Measurements from ENCODE around the gene CDR2. TPM values are rescaled to one million over a fixed set of nuclear protein-coding genes. Genes with fewer than 3 reads are reported as not detected.
A peak's percentile ranks its signal among the peaks of the same experiment; 100 is the strongest.
"Not testable (repeated sequence)": the region's sequence is repeated elsewhere in the genome, so short reads cannot be mapped to it uniquely, and the experiment has no call there.

The CDR2 gene
- 42.9 and 46.8 TPM in 2 replicates for total RNA-seq

- intact Hi-C loops (cut with micrococcal nuclease): loop anchor here (1.0 to 5.0 kb wide), 3 partner anchors 21 to 422 kb away; partner anchors contain the start of gene UQCRC2
- H3K4me1 Mint-ChIP-seq (ENCODE audit: low read depth): peaks cover 36% of the 10 kb centered on the region
- peak within 1 kb of the TSS; percentile 93 for H3K27ac Mint-ChIP-seq
- peak within 1 kb of the TSS; percentile 95 for H3K4me3 Mint-ChIP-seq (ENCODE audit: low read depth)
- peaks cover 5% of the 10 kb centered on the region for H3K27me3 Mint-ChIP-seq (ENCODE audit: low read depth)
- no peaks in the 10 kb centered on the region for H3K9me3 Mint-ChIP-seq
- peak; percentile 98 for DNase-seq (ENCODE audit: low spot score)
- peaks cover 30% of the 10 kb centered on the region for H3K36me3 Mint-ChIP-seq (ENCODE audit: low read depth)
These were observed at the start of gene CDR2 for GRCh38 chr16:22374311-22375116. Gene CDR2 (minus strand): TSS chr16:22374619. CDS start chr16:22374309, 310 bp downstream.

DNA sequence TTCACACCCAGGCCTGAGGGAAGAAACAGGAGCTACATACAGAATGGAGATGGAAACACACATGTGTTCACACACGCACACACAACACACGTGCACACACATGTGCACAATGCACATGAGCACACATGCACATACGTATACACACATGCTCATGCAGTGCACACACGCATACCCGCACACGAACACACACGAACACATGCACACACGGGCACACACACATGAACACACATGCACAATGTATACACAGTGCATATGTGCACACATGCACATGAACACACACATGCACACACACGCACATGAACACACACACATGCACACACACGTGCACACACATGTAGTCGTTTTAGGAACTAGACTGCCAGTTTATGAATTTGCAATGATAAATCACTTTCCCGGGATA is 49.3 kb upstream of the CDR2 start:
- Mint-ChIP-seq H3K36me3 (ENCODE audit: low read depth) (peaks cover 57% of the 10 kb centered on the region), H3K4me3 (ENCODE audit: low read depth) (no peak overlapping the region), H3K27me3 (ENCODE audit: low read depth) (no peaks in the 10 kb centered on the region), H3K9me3 (no peaks in the 10 kb centered on the region), H3K4me1 (ENCODE audit: low read depth) (no peaks in the 10 kb centered on the region), H3K27ac (no peak overlapping the region)
- DNase-seq (ENCODE audit: low spot score): no peak
- intact Hi-C loops (cut with micrococcal nuclease): no loop called here

- H3K4me1 Mint-ChIP-seq (ENCODE audit: low read depth): no peaks in the 10 kb centered on the region
- no peaks in the 10 kb centered on the region for H3K27me3 Mint-ChIP-seq (ENCODE audit: low read depth)
- H3K9me3 Mint-ChIP-seq: no peaks in the 10 kb centered on the region
- peaks cover 53% of the 10 kb centered on the region for H3K36me3 Mint-ChIP-seq (ENCODE audit: low read depth)
- H3K27ac Mint-ChIP-seq: no peak overlapping the region
- no peak overlapping the region for H3K4me3 Mint-ChIP-seq (ENCODE audit: low read depth)
- no peak for DNase-seq (ENCODE audit: low spot score)
- intact Hi-C loops (cut with micrococcal nuclease): no loop called here
These were observed 46.7 kb upstream of the CDR2 start for GRCh38 chr16:22421136-22421535.

GRCh38 chr16:22420606-22421135 is 46.3 kb upstream of the CDR2 start:
- intact Hi-C loops (cut with micrococcal nuclease): no loop called here
- peaks cover 53% of the 10 kb centered on the region for H3K36me3 Mint-ChIP-seq (ENCODE audit: low read depth)
- no peaks in the 10 kb centered on the region for H3K4me1 Mint-ChIP-seq (ENCODE audit: low read depth)
- no peak overlapping the region for H3K27ac Mint-ChIP-seq
- no peak for DNase-seq (ENCODE audit: low spot score)
- no peak overlapping the region for H3K4me3 Mint-ChIP-seq (ENCODE audit: low read depth)
- no peaks in the 10 kb centered on the region for H3K27me3 Mint-ChIP-seq (ENCODE audit: low read depth)
- no peaks in the 10 kb centered on the region for H3K9me3 Mint-ChIP-seq

DNA sequence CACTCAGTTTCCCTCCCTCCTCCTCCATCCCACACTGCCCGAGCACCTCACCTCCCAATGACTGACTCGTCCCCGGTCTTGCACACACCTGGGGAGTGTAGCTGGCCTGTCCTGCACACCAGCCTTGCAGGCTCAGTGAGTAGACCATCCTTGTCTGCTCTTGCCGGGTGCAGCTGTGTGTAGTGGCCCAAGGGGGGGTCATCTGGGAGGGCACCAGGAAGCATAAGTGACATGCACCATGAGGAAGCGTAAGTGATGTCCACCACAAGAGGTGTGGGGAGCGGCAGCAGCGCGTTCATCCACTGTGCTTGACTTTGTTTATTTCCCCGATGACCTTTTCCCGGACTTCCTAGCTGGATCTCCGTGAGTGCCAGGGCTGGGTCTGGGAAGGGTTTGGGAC is 45.5 kb upstream of the CDR2 start:
- Mint-ChIP-seq H3K4me3 (ENCODE audit: low read depth) (no peak overlapping the region), H3K27ac (no peak overlapping the region), H3K27me3 (ENCODE audit: low read depth) (no peaks in the 10 kb centered on the region), H3K4me1 (ENCODE audit: low read depth) (no peaks in the 10 kb centered on the region), H3K36me3 (ENCODE audit: low read depth) (peaks cover 52% of the 10 kb centered on the region), H3K9me3 (no peaks in the 10 kb centered on the region)
- DNase-seq (ENCODE audit: low spot score): no peak
- intact Hi-C loops (cut with micrococcal nuclease): no loop called here

DNA sequence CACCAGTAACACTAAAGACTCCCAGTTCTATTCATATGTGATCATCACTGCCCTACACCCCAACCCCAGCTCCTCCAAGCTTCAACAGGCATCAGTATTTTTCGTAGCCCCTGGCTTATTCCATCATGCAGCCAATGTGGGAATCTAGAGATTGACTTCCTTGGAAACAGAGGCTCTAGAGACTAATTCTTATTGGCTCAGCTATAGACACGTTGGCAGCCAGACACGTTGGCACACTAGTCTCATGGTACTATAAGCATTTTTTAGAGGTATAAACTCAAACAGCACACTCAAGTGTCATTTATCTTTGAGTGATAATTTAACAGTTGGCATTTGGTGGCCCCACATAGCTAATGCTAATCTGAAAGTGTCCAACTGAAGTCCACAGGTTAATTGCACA is 44.4 kb upstream of the CDR2 start:
- intact Hi-C loops (cut with micrococcal nuclease): no loop called here
- H3K36me3 Mint-ChIP-seq (ENCODE audit: low read depth): peaks cover 44% of the 10 kb centered on the region
- no peaks in the 10 kb centered on the region for H3K27me3 Mint-ChIP-seq (ENCODE audit: low read depth)
- no peaks in the 10 kb centered on the region for H3K9me3 Mint-ChIP-seq
- H3K4me1 Mint-ChIP-seq (ENCODE audit: low read depth): no peaks in the 10 kb centered on the region
- DNase-seq (ENCODE audit: low spot score): no peak
- no peak overlapping the region for H3K4me3 Mint-ChIP-seq (ENCODE audit: low read depth)
- H3K27ac Mint-ChIP-seq: no peak overlapping the region

DNA sequence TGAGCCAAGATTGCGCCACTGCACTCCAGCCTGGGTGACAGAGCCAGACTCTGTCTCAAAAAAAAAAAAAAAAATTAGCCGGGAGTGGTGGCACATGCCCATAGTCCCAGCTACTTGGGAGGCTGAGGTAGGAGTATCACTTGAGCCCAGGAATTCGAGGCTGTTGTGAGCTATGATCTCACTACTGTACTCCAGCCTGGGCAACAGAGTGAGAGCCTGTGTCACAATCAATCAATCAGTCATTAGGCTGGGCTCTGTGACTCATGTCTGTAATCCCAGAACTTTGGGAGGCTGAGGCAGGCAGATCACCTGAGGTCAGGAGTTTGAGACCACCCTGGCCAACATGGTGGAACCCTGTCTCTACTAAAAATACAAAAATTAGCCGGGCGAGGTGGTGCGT is 43.4 kb upstream of the CDR2 start:
- DNase-seq (ENCODE audit: low spot score); H3K4me1 Mint-ChIP-seq (ENCODE audit: low read depth); H3K27me3 Mint-ChIP-seq (ENCODE audit: low read depth); H3K9me3 Mint-ChIP-seq; H3K4me3 Mint-ChIP-seq (ENCODE audit: low read depth); H3K27ac Mint-ChIP-seq; intact Hi-C loops (cut with micrococcal nuclease): not testable (repeated sequence)
- peaks cover 44% of the 10 kb centered on the region for H3K36me3 Mint-ChIP-seq (ENCODE audit: low read depth)

- intact Hi-C loops (cut with micrococcal nuclease): no loop called here
- peaks cover 43% of the 10 kb centered on the region for H3K36me3 Mint-ChIP-seq (ENCODE audit: low read depth)
- DNase-seq (ENCODE audit: low spot score): no peak
- H3K4me3 Mint-ChIP-seq (ENCODE audit: low read depth): no peak overlapping the region
- H3K4me1 Mint-ChIP-seq (ENCODE audit: low read depth): no peaks in the 10 kb centered on the region
- H3K27me3 Mint-ChIP-seq (ENCODE audit: low read depth): no peaks in the 10 kb centered on the region
- H3K27ac Mint-ChIP-seq: no peak overlapping the region
- no peaks in the 10 kb centered on the region for H3K9me3 Mint-ChIP-seq
These were observed 42.6 kb upstream of the CDR2 start for GRCh38 chr16:22417019-22417418.

DNA sequence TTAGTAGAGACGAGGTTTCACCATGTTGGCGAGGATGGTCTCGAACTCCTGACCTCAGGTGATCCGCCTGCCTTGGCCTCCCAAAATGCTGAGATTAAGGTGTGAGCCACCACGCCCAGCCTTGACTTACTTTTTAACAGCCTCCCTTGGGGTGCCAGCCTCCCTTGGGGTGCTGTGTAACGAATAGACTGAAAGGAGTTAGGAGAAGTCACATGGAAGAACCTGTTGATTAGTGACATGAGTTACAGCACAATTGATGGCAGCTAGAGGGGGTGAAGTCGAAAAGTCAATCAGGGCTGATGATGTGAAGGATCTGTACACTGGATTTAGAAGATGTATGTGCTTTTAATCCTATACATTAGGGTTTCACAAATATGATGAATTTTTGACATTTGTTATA is 39.4 kb upstream of the CDR2 start:
- H3K27me3 Mint-ChIP-seq (ENCODE audit: low read depth): no peaks in the 10 kb centered on the region
- intact Hi-C loops (cut with micrococcal nuclease): no loop called here
- no peaks in the 10 kb centered on the region for H3K4me1 Mint-ChIP-seq (ENCODE audit: low read depth)
- no peak overlapping the region for H3K4me3 Mint-ChIP-seq (ENCODE audit: low read depth)
- peaks cover 18% of the 10 kb centered on the region for H3K36me3 Mint-ChIP-seq (ENCODE audit: low read depth)
- H3K27ac Mint-ChIP-seq: no peak overlapping the region
- no peaks in the 10 kb centered on the region for H3K9me3 Mint-ChIP-seq
- DNase-seq (ENCODE audit: low spot score): no peak

DNA sequence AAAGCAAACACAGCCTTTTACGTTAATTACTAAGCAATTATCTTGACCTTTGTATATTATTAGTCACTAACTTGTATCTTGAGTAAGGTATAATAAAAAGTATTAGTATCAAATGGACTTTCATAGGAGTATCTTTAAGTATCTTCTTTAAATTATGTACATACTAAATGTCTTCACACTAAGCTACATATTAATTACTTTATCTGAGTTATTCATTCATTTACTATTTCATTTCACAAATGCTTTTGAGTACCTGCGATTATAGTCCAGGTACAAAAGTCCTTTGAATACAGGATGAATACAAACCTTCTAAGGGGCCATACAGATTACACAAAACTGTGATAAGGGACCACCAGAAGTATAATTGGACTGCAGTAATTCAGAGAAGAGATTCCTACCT is 33.1 kb upstream of the CDR2 start:
- intact Hi-C loops (cut with micrococcal nuclease): no loop called here
- Mint-ChIP-seq H3K27me3 (ENCODE audit: low read depth) (no peaks in the 10 kb centered on the region), H3K27ac (no peak overlapping the region), H3K9me3 (no peaks in the 10 kb centered on the region), H3K36me3 (ENCODE audit: low read depth) (peaks cover 5% of the 10 kb centered on the region), H3K4me1 (ENCODE audit: low read depth) (no peaks in the 10 kb centered on the region), H3K4me3 (ENCODE audit: low read depth) (no peak overlapping the region)
- no peak for DNase-seq (ENCODE audit: low spot score)

GRCh38 chr16:22402191-22402590 is 27.8 kb upstream of the CDR2 start:
- intact Hi-C loops (cut with micrococcal nuclease): no loop called here
- Mint-ChIP-seq H3K9me3 (no peaks in the 10 kb centered on the region), H3K27ac (no peak overlapping the region), H3K4me1 (ENCODE audit: low read depth) (no peaks in the 10 kb centered on the region), H3K4me3 (ENCODE audit: low read depth) (no peak overlapping the region), H3K36me3 (ENCODE audit: low read depth) (peaks cover 5% of the 10 kb centered on the region), H3K27me3 (ENCODE audit: low read depth) (no peaks in the 10 kb centered on the region)
- DNase-seq (ENCODE audit: low spot score): no peak

- Mint-ChIP-seq H3K9me3 (no peaks in the 10 kb centered on the region), H3K4me1 (ENCODE audit: low read depth) (no peaks in the 10 kb centered on the region), H3K27me3 (ENCODE audit: low read depth) (no peaks in the 10 kb centered on the region), H3K36me3 (ENCODE audit: low read depth) (peaks cover 1% of the 10 kb centered on the region), H3K4me3 (ENCODE audit: low read depth) (no peak overlapping the region), H3K27ac (no peak overlapping the region)
- no peak for DNase-seq (ENCODE audit: low spot score)
- intact Hi-C loops (cut with micrococcal nuclease): no loop called here
These were observed 26.5 kb upstream of the CDR2 start for GRCh38 chr16:22400900-22401299.

GRCh38 chr16:22397931-22398330 is 23.5 kb upstream of the CDR2 start:
- intact Hi-C loops (cut with micrococcal nuclease): no loop called here
- Mint-ChIP-seq H3K9me3 (no peaks in the 10 kb centered on the region), H3K36me3 (ENCODE audit: low read depth) (peaks cover 3% of the 10 kb centered on the region), H3K27me3 (ENCODE audit: low read depth) (no peaks in the 10 kb centered on the region), H3K4me3 (ENCODE audit: low read depth) (no peak overlapping the region), H3K4me1 (ENCODE audit: low read depth) (peaks cover 3% of the 10 kb centered on the region), H3K27ac (no peak overlapping the region)
- DNase-seq (ENCODE audit: low spot score): no peak

Data from activated T-helper 2 cell treated with anti-CD3 and anti-CD28 coated beads, Interferon-gamma antibody, Interleukin-2, Interleukin-4, amounts not matched to agents 10 μg/mL and 5 μg/mL and 100 μg/mL, durations not matched to agents 14 hours and 24 hours and 36 hours (primary cell).